8988T (cell line): ENCODE measurements around the gene ZCCHC17.
A peak's percentile ranks its signal among the peaks of the same experiment; 100 is the strongest.
"Not testable (repeated sequence)": the region's sequence is repeated elsewhere in the genome, so short reads cannot be mapped to it uniquely, and the experiment has no call there.

Source experiments
- DNase-seq: peaks from one replicate; pipeline ENCODE4 v3.0.0; 2011

Gene ZCCHC17

GRCh38 chr1:31371121-31371959, 74.5 kb downstream of the ZCCHC17 start:
- no peak for DNase-seq

GRCh38 chr1:31372051-31372450, 75.2 kb downstream of the ZCCHC17 start:
- DNase-seq: no peak

- DNase-seq: no peak
These were observed 75.9 kb downstream of the ZCCHC17 start for GRCh38 chr1:31372751-31373055.

GRCh38 chr1:31373056-31373896, 76.4 kb downstream of the ZCCHC17 start, which contains the start of gene FABP3:
FABP3 (minus strand) TSS chr1:31373076; CDS start chr1:31373014, 62 bp downstream.
- peak; percentile 43 for DNase-seq

- no peak for DNase-seq
These were observed 77.2 kb downstream of the ZCCHC17 start for GRCh38 chr1:31373897-31374486.

- no peak for DNase-seq
These were observed 77.8 kb downstream of the ZCCHC17 start for GRCh38 chr1:31374511-31375196.

DNA sequence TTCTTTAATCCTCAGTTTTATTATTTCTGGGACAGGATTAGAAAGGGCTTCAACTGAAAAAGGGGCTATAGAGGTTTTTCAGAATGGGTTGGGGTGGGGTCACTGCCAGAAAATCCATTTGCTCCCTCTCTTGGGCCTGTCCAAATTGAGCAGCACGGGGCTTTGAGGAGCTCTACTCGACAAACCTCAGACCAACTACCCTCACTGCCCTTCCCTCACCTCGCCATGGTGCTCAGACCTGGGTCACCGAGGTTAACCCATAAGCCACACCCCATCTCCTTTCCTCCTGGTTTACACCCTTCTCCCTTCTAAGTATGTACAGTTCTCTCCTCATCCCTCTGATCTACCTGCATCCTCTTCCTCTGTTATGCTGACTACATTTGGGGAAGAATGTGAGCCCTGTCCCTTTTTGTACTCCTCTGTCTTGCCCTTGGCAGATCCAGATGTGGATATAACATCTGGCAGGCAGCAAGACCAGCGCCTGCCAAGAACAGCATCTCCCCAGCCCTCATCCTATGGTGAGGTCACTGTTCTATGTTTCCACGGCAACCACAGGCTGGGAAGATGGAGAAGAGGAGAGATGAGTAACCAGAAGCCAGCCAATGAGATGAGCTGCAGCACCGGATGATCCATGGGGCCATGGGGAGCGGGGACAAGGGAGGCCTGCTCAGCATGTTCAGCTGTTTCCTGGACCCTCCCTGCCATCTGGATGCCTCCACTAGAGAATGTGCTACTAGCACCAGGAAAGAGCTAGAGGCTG, 79.7 kb downstream of the ZCCHC17 start:
- no peak for DNase-seq

DNA sequence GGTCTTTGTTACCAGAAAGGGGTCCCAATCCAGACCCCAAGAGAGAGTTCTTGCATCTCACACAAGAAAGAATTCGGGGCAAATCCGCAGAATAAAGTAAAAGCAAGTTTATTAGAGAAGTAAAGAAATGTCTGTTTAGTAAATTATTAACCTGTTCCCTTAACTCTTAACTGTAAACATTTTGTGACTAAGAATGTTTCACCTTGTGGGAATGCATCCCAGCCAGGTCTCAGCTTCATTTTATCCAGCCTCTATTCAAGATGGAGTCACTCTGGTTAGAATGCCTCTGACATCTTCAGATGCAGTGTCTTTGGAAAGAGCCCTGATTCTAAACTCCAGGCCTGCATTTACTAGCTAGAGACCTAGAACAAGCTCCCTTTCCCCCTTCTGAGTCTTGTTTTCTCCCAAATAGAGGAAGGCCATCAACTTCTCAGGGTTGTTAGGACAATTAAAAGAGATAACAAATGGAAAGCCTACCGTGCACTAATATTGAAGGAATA, 80.6 kb downstream of the ZCCHC17 start:
- DNase-seq: no peak

GRCh38 chr1:31378001-31378400, 81.2 kb downstream of the ZCCHC17 start:
- DNase-seq: no peak

DNA sequence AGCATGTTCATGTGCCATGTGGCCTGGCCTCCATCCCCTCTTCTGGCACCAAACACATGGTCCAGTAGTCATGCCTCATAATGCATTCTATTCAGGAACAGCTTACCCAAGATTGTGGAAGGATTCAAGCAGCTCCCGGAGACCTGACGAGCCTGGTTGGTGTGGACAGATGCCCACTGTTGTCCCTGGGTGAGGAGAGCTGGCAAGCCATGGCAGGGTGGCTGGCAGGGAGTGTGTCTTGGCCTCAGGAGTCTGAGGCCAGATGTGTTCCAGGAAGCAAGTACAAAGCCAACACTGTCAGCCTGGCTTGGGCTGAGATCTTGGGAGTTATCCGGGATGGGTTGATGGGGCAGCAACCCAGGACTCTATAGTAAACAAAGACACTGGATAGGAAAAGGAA, 83.3 kb downstream of the ZCCHC17 start:
- no peak for DNase-seq

DNA sequence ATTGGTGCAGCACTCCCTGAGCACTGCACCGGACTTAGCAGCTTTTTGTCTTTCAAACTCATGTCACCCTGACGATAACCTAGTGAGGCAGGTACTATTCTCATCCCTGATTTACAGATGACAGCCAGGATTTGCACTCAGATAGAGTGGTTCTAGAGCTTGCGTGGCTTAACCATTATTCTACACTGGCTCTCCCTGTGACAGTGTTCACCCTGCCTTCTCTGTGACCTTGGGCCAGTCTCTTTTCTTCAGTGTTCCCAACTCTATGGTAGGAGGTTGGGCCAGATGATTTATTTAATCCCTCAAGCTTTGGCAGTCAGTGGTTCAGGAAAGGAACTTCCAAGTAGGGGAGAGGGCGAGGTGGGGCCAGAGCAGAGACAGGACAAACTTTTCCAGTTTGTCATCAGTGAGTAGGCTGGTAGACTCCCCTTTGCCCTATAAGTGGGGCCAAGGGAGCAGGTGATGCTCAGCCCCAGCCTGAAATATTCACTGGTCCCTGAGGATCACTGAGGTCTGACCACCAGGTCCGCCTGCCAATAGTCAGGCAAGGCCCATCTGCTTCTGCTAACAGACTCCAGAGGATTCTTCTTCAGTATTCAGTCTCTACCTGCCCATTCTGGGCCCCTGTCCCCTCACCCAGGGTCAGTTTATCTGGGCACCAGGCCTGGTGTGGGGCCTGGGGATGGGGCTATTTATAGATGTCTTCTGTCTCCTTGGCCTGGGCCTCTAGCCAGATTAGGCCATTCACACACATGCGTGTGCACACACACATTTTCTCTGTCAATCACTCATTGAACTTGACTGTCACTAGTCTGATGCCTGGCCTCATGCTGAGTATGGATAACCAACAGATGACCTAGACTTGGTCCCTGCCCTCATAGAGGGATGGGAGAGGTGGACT, 84.8 kb downstream of the ZCCHC17 start:
- DNase-seq: no peak

DNA sequence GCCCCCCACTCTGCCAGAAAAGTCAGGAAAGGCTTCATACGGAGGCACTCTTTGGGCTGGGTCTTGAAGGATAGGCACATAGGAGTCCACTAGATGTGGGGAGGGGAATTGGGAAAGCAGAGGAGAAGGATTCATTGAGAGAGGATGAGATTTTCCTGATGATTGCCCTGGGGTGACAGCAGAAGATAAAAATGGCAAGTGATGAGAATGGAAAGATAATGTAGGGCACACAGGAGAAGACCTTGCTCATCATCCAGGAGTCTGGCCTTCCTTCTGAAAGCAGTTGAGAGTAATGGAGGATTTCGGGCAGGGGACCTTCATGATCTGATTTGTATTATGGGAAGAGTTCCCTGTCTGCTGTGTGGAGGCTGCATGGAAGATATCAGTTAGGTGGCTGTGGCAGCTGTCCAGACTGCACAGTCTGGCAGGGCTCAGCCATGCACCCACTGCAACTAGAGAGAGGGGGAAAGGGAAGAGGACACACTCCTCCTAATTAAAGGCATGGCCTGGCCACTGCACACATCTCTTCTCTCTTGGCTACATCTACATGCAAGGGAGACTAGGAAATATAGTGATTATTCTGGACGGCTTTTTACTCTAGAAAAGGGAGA, 85.7 kb downstream of the ZCCHC17 start:
- DNase-seq: no peak

- no peak for DNase-seq
These were observed 87.1 kb downstream of the ZCCHC17 start for GRCh38 chr1:31383967-31384366.

GRCh38 chr1:31386576-31387243, 89.9 kb downstream of the ZCCHC17 start:
- not testable (repeated sequence) for DNase-seq

DNA sequence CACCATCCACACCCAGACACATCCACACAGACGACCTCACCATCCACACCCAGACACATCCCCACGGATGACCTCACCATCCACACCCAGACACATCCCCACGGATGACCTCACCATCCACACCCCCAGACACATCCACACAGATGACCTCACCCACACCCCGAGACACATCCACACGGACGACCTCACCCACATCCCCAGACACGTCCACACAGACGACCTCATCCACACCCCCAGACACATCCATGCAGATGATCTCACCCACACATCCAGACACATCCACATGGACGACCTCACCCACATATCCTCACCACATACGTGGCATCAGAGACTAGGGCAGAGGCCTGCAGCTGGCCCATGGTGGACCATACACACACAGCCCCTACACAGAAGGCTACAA, 90.8 kb downstream of the ZCCHC17 start:
- DNase-seq: no peak

DNA sequence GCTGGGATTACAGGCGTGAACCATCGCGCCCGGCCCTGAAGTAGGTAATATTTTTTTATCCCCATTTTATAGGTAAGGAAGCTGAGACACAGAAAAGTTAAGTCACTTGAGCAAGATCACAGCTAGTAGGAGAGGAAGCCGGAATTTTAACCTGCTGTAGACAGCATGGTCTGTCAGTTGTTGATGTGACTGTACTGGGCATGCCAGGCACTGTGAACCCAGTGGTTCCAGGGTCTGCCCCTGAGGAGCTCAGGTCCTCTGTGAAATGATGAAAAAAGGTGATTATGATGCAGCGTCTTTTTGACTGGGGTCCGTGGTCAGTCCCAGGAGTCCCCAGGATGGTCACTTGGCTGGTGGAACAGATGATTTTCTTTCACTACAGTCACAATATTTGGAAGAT, 92.8 kb downstream of the ZCCHC17 start:
- no peak for DNase-seq

DNA sequence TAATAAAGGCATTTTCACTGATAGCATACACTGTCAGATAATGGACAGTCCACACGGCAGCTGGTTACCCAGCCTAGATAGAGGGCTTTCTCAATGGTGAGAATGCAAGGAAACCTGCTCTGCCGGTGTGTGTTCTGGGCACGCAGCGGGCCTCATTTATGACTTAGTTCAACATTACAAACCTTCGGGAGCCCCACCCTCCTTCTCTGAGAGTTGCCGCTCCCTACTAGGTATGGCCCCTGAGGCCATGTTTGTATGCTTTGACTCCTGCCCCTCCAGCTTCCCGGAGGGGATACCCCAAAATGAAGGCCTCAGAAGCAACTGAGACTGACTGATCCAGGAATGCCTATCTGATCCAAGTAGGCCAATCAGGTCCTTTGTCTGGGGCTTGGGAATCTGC, 93.2 kb downstream of the ZCCHC17 start:
- no peak for DNase-seq

GRCh38 chr1:31393463-31393862, 96.6 kb downstream of the ZCCHC17 start:
- no peak for DNase-seq

DNA sequence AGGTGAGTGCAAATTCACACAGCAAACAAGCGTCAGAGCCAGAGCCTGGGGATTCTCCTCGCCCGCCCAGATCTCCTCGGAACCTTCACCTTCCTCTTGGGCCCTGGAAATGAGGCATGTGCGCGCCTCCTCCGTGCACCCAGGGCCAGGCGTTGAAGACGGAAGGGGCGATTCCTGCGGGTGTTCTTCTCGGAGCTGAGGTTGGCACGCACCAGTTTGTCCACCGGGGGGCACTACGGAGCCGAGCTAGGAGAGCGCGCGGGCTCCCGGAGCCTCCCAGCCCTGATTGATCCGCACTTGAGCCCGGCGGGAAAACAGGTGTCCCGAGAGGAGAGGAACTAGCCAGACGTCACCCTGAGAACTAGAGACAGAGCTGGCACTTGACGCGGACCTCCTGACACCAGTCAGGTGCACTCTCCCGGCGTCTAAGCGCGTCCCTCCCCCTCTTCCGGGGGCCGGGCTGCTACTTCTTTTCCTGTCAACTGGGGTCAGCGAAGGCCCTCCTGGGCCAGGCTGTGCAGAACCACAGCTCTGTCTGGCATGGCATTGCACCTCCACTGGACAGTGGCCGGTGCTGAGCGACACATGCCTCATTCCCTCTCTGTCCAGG, 97.9 kb downstream of the ZCCHC17 start:
- DNase-seq: peak; percentile 63
